Omental fat pad (tissue), 4 donors: ENCODE results near the gene BRPF3. TPM values are rescaled to one million over a fixed set of nuclear protein-coding genes. Genes with fewer than 3 reads are reported as not detected.
A peak's percentile ranks its signal among the peaks of the same experiment; 100 is the strongest.

Source experiments
- ATAC-seq: fragments of 150-250 bp; one replicate; pipeline ENCODE4 v1.9.1; 2016; ENCODE audit warnings: mild to moderate bottlenecking, moderate library complexity; ENCODE audit not compliant: low FRiP score
- DNase-seq: peaks from one replicate; pipeline ENCODE4 v3.0.0-alpha.2; 2019; ENCODE audit warnings: low spot score
- total RNA-seq, 4 donors: library from RNA; depleted of rRNA; stranded (reverse); fragments of >200 nt; gene quantifications; one replicate each; pipeline ENCODE4 v1.1.0, GENCODE V29; 2016
- TF ChIP-seq, protein P1 (sequence below), 3 donors: fragments of 450-650 bp; IDR thresholded peaks; one replicate each; pipeline ENCODE4 v1.5.1; 2016 to 2017; ENCODE audit warnings: antibody characterized with exemption in 3 of 3, mild to moderate bottlenecking in 3 of 3, moderate library complexity in 2 of 3

Gene BRPF3
- total RNA-seq, 4 donors from 2014 or later: 15.8 to 32.1 (median 24.1) TPM

- TF ChIP-seq, protein P1, sequence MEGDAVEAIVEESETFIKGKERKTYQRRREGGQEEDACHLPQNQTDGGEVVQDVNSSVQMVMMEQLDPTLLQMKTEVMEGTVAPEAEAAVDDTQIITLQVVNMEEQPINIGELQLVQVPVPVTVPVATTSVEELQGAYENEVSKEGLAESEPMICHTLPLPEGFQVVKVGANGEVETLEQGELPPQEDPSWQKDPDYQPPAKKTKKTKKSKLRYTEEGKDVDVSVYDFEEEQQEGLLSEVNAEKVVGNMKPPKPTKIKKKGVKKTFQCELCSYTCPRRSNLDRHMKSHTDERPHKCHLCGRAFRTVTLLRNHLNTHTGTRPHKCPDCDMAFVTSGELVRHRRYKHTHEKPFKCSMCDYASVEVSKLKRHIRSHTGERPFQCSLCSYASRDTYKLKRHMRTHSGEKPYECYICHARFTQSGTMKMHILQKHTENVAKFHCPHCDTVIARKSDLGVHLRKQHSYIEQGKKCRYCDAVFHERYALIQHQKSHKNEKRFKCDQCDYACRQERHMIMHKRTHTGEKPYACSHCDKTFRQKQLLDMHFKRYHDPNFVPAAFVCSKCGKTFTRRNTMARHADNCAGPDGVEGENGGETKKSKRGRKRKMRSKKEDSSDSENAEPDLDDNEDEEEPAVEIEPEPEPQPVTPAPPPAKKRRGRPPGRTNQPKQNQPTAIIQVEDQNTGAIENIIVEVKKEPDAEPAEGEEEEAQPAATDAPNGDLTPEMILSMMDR (IDR thresholded peaks at IDR 0.05): no peak
- no peak for DNase-seq
- ATAC-seq: no peak
Observed at GRCh38 chr6:36227379-36228228, 31.1 kb downstream of the BRPF3 start.

DNA sequence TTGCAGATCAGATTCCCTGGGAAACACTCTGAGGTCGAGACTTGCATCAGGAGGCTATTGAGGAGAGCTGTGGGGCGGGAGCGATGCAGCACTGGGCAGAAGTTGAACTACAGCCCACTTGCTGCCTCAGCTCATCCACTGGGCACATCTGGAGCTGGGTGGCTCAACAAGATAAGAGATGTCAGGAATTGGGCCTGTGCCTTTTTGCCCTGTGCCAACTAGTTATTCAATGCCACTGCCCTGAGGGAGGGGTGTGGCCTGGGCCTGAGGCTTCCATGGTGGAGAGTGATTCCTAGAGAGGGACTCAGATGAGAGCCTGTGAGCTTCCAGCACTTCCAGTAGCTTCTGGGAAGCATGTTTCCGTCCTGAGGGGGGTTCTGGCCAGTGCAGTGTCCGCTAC, 32.7 kb downstream of the BRPF3 start:
- ATAC-seq (no peak), DNase-seq (no peak)
- TF ChIP-seq, protein P1 (IDR thresholded peaks at IDR 0.05): no peak

DNA sequence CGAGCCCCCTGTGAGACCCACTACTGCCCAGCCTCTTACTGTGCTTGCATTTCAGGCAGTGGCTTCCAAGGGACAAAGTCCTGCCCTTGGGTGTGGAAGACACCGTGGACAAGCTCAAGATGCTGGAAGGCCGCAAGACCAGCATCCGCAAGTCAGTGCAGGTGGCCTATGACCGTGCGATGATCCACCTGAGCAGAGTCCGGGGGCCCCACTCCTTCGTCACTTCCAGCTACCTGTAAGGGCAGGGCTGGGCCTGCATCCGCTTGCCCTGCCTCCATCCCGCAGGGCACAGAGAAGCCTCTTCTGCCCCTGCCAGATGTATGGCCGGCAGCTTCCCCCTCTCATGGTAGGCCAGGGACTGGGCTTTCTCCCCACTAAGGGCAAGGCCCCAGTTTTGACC, 33.8 kb downstream of the BRPF3 start:
- ATAC-seq (no peak), DNase-seq (no peak)
- TF ChIP-seq, protein P1 (IDR thresholded peaks at IDR 0.05): no peak

DNA sequence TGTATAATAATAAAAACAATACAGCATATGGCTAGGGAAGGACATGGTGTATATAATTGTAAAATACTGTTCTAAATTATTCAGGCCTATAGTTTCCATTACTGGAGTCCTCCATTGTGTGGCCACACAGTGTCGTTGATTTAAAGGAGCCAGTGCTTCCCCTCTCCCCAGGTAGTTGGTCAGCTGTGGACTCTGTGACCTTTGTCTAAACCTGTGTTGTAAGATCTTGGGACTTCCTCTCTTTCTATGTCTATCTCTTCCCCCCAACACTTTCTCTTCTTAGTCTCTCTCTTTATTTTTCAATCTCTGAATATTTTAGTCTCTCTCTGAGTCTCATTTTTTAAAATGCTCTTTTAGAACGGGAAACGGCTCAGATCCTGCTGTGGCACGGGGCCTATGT, 35.6 kb downstream of the BRPF3 start:
- DNase-seq (no peak), ATAC-seq (no peak)
- TF ChIP-seq, protein P1 (IDR thresholded peaks at IDR 0.05): no peak

GRCh38 chr6:36235309-36235708, 38.8 kb downstream of the BRPF3 start:
- ATAC-seq: peak; percentile 89
- DNase-seq: no peak
- TF ChIP-seq, protein P1 (IDR thresholded peaks at IDR 0.05): no peak

- ATAC-seq: no peak
- DNase-seq: no peak
- TF ChIP-seq, protein P1 (IDR thresholded peaks at IDR 0.05): no peak
Observed at GRCh38 chr6:36235862-36236261, 39.3 kb downstream of the BRPF3 start.

GRCh38 chr6:36239774-36240173, 43.2 kb downstream of the BRPF3 start:
- ATAC-seq: no peak
- DNase-seq: no peak
- TF ChIP-seq, protein P1 (IDR thresholded peaks at IDR 0.05): no peak
